ENCODE measurements around the gene RASGRF2. TPM values are rescaled to one million over a fixed set of nuclear protein-coding genes. Genes with fewer than 3 reads are reported as not detected.

RASGRF2 gene
- total RNA-seq, 2 experiments from 2014 or later: 18.8 to 19.3 TPM

- Mint-ChIP-seq H3K36me3 (no peaks in the 10 kb centered on the region), H3K4me1 (peaks cover 46% of the 10 kb centered on the region), H3K27ac (peak overlapping the region; percentile 74), H3K9me3 (no peaks in the 10 kb centered on the region), H3K4me3 (peak overlapping the region; percentile 82), H3K27me3 (no peaks in the 10 kb centered on the region)
- POLR2A ChIA-PET: interaction anchor here (1.4 to 1.9 kb wide), 2 partner anchors 203 to 206 kb away, joined by 3 to 6 read pairs; no protein-coding TSS in a partner anchor
- DNase-seq (no peak), ATAC-seq (ENCODE audit: low read depth) (no peak)
These were observed 1.0 kb upstream of the RASGRF2 start for GRCh38 chr5:80959138-80959537.

- H3K27me3 Mint-ChIP-seq: no peaks in the 10 kb centered on the region
- ATAC-seq (ENCODE audit: low read depth) (peak; percentile 51), DNase-seq (peak; percentile 74)
- POLR2A ChIA-PET: interaction anchor here (0.8 to 1.9 kb wide), 4 partner anchors 27 to 205 kb away, joined by 3 to 6 read pairs (median 4); no protein-coding TSS in a partner anchor
- H3K4me1 Mint-ChIP-seq: peaks cover 51% of the 10 kb centered on the region
- H3K36me3 Mint-ChIP-seq: no peaks in the 10 kb centered on the region
- no peaks in the 10 kb centered on the region for H3K9me3 Mint-ChIP-seq
- peak overlapping the region; percentile 89 for H3K4me3 Mint-ChIP-seq
- peak overlapping the region; percentile 83 for H3K27ac Mint-ChIP-seq
These were observed 590 bp downstream of the RASGRF2 start for GRCh38 chr5:80960531-80961375.

GRCh38 chr5:80961376-80962281 lies 1.5 kb downstream of the RASGRF2 start:
- ATAC-seq (ENCODE audit: low read depth) (peak; percentile 32), DNase-seq (no peak)
- Mint-ChIP-seq H3K36me3 (peaks cover 1% of the 10 kb centered on the region), H3K9me3 (no peaks in the 10 kb centered on the region), H3K4me1 (peaks cover 51% of the 10 kb centered on the region), H3K27ac (peak overlapping the region; percentile 83), H3K27me3 (no peaks in the 10 kb centered on the region), H3K4me3 (peak overlapping the region; percentile 89)
- POLR2A ChIA-PET: interaction anchor here (1.2 to 1.8 kb wide), 2 partner anchors 26 to 147 kb away, joined by 3 to 4 read pairs; no protein-coding TSS in a partner anchor

GRCh38 chr5:80962630-80963520 lies 2.7 kb downstream of the RASGRF2 start:
- no peak for DNase-seq
- Mint-ChIP-seq H3K36me3 (peaks cover 1% of the 10 kb centered on the region), H3K27me3 (no peaks in the 10 kb centered on the region), H3K27ac (no peak overlapping the region), H3K9me3 (no peaks in the 10 kb centered on the region), H3K4me1 (peaks cover 45% of the 10 kb centered on the region), H3K4me3 (peak overlapping the region; percentile 15)
- no peak for ATAC-seq (ENCODE audit: low read depth)
- POLR2A ChIA-PET: interaction anchor here (1.0 kb wide), 1 partner anchor 44 kb away, joined by 3 read pairs; no protein-coding TSS in a partner anchor

- ATAC-seq (ENCODE audit: low read depth): no peak
- Mint-ChIP-seq H3K4me1 (peaks cover 43% of the 10 kb centered on the region), H3K27ac (no peak overlapping the region), H3K27me3 (no peaks in the 10 kb centered on the region), H3K9me3 (no peaks in the 10 kb centered on the region), H3K36me3 (peaks cover 4% of the 10 kb centered on the region), H3K4me3 (peak overlapping the region; percentile 15)
- DNase-seq: no peak
- POLR2A ChIA-PET: interaction anchor here (1.0 kb wide), 1 partner anchor 44 kb away, joined by 3 read pairs; no protein-coding TSS in a partner anchor
These were observed 3.3 kb downstream of the RASGRF2 start for GRCh38 chr5:80963521-80963895.

GRCh38 chr5:80963966-80964481 lies 3.9 kb downstream of the RASGRF2 start:
- Mint-ChIP-seq H3K36me3 (peaks cover 4% of the 10 kb centered on the region), H3K4me1 (peaks cover 43% of the 10 kb centered on the region), H3K27ac (no peak overlapping the region), H3K4me3 (no peak overlapping the region), H3K9me3 (no peaks in the 10 kb centered on the region), H3K27me3 (no peaks in the 10 kb centered on the region)
- ATAC-seq (ENCODE audit: low read depth) (no peak), DNase-seq (no peak)
- POLR2A ChIA-PET: interaction anchor here (1.0 kb wide), 1 partner anchor 43 kb away, joined by 3 read pairs; no protein-coding TSS in a partner anchor

- H3K27ac Mint-ChIP-seq: no peak overlapping the region
- H3K27me3 Mint-ChIP-seq: no peaks in the 10 kb centered on the region
These were observed 4.3 kb downstream of the RASGRF2 start for GRCh38 chr5:80964491-80964890.

GRCh38 chr5:80964919-80965318 lies 4.8 kb downstream of the RASGRF2 start:
- H3K4me3 Mint-ChIP-seq: peak overlapping the region; percentile 17
- peaks cover 4% of the 10 kb centered on the region for H3K36me3 Mint-ChIP-seq
- no peak for ATAC-seq (ENCODE audit: low read depth)
- POLR2A ChIA-PET: no interaction called here
- no peaks in the 10 kb centered on the region for H3K27me3 Mint-ChIP-seq
- peaks cover 35% of the 10 kb centered on the region for H3K4me1 Mint-ChIP-seq
- H3K27ac Mint-ChIP-seq: no peak overlapping the region
- DNase-seq: no peak
- H3K9me3 Mint-ChIP-seq: no peaks in the 10 kb centered on the region

More at GRCh38 chr5:80964491-80964890, 4.3 kb downstream of the RASGRF2 start:
- Mint-ChIP-seq H3K4me3 (peak overlapping the region; percentile 17), H3K9me3 (no peaks in the 10 kb centered on the region), H3K4me1 (peaks cover 39% of the 10 kb centered on the region), H3K36me3 (peaks cover 4% of the 10 kb centered on the region)
- POLR2A ChIA-PET: no interaction called here
- ATAC-seq (ENCODE audit: low read depth) (no peak), DNase-seq (no peak)

GRCh38 chr5:80967500-80968181 lies 7.5 kb downstream of the RASGRF2 start:
- Mint-ChIP-seq H3K4me1 (peaks cover 32% of the 10 kb centered on the region), H3K9me3 (peaks cover 2% of the 10 kb centered on the region), H3K27ac (no peak overlapping the region), H3K36me3 (peaks cover 14% of the 10 kb centered on the region), H3K4me3 (no peak overlapping the region), H3K27me3 (no peaks in the 10 kb centered on the region)
- POLR2A ChIA-PET: interaction anchor here (0.9 kb wide), 1 partner anchor 40 kb away, joined by 3 read pairs; no protein-coding TSS in a partner anchor
- DNase-seq: no peak
- no peak for ATAC-seq (ENCODE audit: low read depth)

- peak overlapping the region; percentile 52 for H3K4me3 Mint-ChIP-seq
- no peaks in the 10 kb centered on the region for H3K27me3 Mint-ChIP-seq
- H3K9me3 Mint-ChIP-seq: peaks cover 2% of the 10 kb centered on the region
- H3K4me1 Mint-ChIP-seq: peaks cover 37% of the 10 kb centered on the region
- H3K36me3 Mint-ChIP-seq: peaks cover 18% of the 10 kb centered on the region
- POLR2A ChIA-PET: interaction anchor here (0.5 kb wide), 1 partner anchor 46 kb away, joined by 4 read pairs; no protein-coding TSS in a partner anchor
- H3K27ac Mint-ChIP-seq: no peak overlapping the region
- no peak for DNase-seq
- ATAC-seq (ENCODE audit: low read depth): peak; percentile 26
These were observed 12.9 kb downstream of the RASGRF2 start for GRCh38 chr5:80973027-80973426.

GRCh38 chr5:80975065-80975464 lies 14.9 kb downstream of the RASGRF2 start:
- H3K4me1 Mint-ChIP-seq: peaks cover 35% of the 10 kb centered on the region
- POLR2A ChIA-PET: no interaction called here
- no peak for ATAC-seq (ENCODE audit: low read depth)

GRCh38 chr5:80976985-80977384 lies 16.8 kb downstream of the RASGRF2 start:
- DNase-seq: no peak
- Mint-ChIP-seq H3K36me3 (peaks cover 6% of the 10 kb centered on the region), H3K9me3 (no peaks in the 10 kb centered on the region), H3K4me1 (peaks cover 31% of the 10 kb centered on the region), H3K4me3 (no peak overlapping the region), H3K27me3 (no peaks in the 10 kb centered on the region), H3K27ac (no peak overlapping the region)
- no peak for ATAC-seq (ENCODE audit: low read depth)
- POLR2A ChIA-PET: no interaction called here

More at GRCh38 chr5:80975065-80975464, 14.9 kb downstream of the RASGRF2 start:
- Mint-ChIP-seq H3K36me3 (peaks cover 13% of the 10 kb centered on the region), H3K27me3 (no peaks in the 10 kb centered on the region), H3K27ac (no peak overlapping the region), H3K4me3 (no peak overlapping the region), H3K9me3 (peaks cover 2% of the 10 kb centered on the region)
- DNase-seq: no peak

All from activated naive CD8-positive, alpha-beta T cell treated with anti-CD3 and anti-CD28 coated beads, Interleukin-2, amount 10 ng/mL, durations not matched to agents 7 days and 5 days (primary cell).